Urinary bladder (tissue), 4 donors: ENCODE data around the gene LSM14B. TPM values are rescaled to one million over a fixed set of nuclear protein-coding genes. Genes with fewer than 3 reads are reported as not detected.

ENCODE experiments used
- DNase-seq: peaks from one replicate; pipeline ENCODE4 v3.0.0-alpha.2; 2015; ENCODE audit errors: extremely low spot score
- H3K27ac ChIP-seq: one replicate; pipeline ENCODE4 v1.5.1; 2013; ENCODE audit warnings: low read depth, mild to moderate bottlenecking, moderate library complexity
- H3K36me3 ChIP-seq: one replicate; pipeline ENCODE4 v1.6.1; 2013; ENCODE audit warnings: mild to moderate bottlenecking, moderate library complexity; ENCODE audit not compliant: insufficient read depth
- H3K4me1 ChIP-seq: one replicate; pipeline ENCODE4 v1.6.1; 2013; ENCODE audit warnings: mild to moderate bottlenecking, moderate library complexity; ENCODE audit not compliant: insufficient read depth
- H3K4me3 ChIP-seq: one replicate; pipeline ENCODE4 v1.5.1; 2013; ENCODE audit warnings: low read depth, low read length
- WGBS: extraction: QIAGEN DNeasy Blood & Tissue Kit; methylation state at CpG from one replicate; pipeline ENCODE4 v1.1.7; 2013; 5-methylcytosine and 5-hydroxymethylcytosine counted together
- polyA plus RNA-seq: library from polyadenylated mRNA; stranded (reverse); fragments of 200-250 nt; gene quantifications from one replicate; pipeline ENCODE4 v1.2.3, GENCODE V29; 2013
- total RNA-seq: library from RNA; depleted of rRNA; stranded (reverse); fragments of >200 nt; gene quantifications from one replicate; pipeline ENCODE4 v1.2.3, GENCODE V29; 2014
- donor health status: healthy with polysubstance abuse.
- donor health status: healthy.

LSM14B gene
- total and polyA plus RNA-seq, 2 donors = 28.5 to 42.9 TPM

DNA sequence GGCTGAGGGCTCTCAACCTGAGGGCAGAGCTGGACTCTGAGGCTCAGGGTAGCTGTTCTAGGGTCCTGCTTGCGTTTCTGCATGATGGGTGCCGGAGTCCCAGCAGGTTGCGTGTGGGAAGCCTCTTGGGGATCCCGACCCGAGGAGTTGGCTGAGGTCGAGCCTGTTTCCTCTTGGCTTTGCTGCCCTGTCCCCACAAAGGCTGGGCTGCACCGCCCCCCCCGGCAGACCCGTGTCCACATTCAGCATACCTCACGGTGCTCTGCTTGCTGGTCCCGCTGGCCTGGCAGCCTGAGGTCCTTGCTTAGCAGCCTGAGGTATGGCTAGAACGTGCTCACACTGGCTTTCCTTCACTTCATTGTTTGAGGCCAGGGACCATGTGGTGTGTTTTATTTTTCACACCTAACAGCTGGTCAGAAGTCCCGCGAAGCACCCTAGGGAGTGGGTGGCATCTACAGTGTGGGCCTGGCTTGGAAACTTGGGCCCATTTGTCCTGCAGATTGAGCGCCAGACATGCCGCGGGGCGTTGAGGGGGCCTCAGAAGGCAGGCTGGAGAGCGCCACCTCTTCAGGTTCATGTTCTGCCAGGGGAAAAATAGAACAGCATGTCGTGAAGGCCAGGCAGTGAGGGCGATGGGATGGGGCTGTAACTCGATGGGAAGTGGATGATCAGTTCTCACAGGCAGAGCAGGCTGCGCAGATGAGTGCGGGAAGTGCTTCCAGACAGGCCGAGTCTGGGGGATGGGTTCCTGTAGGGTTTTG is 9.5 kb downstream of the LSM14B start:
- no peaks in the 10 kb centered on the region for H3K4me1 ChIP-seq
- WGBS = 91% methylated on average over 25 of the region's 25 CpGs
- no peaks in the 10 kb centered on the region for H3K36me3 ChIP-seq
- no peak overlapping the region for H3K27ac ChIP-seq
- no peak overlapping the region for H3K4me3 ChIP-seq
- no peak for DNase-seq

DNA sequence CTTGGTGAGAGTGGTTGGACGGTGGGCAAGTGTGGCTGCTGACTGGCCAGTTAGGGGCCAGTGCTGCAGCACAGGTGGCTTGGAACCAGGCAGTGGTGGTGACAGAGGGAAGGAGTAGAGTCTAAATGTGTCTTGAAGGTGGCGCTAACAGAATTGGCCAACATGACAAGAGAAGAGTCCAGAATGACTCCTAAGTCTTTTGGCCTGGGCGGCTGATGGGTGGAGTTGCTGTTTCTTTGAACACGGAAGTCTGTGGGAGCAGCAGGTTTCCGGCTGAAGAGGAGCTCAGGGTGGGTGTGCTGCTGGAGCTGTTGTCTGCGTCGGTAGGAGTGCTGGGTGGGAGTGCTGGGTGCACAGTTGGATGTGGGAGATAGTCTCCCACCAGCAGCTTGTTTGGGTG is 10.1 kb downstream of the LSM14B start:
- H3K4me3 ChIP-seq = no peak overlapping the region
- WGBS = 87% methylated on average over 7 of the region's 7 CpGs

DNA sequence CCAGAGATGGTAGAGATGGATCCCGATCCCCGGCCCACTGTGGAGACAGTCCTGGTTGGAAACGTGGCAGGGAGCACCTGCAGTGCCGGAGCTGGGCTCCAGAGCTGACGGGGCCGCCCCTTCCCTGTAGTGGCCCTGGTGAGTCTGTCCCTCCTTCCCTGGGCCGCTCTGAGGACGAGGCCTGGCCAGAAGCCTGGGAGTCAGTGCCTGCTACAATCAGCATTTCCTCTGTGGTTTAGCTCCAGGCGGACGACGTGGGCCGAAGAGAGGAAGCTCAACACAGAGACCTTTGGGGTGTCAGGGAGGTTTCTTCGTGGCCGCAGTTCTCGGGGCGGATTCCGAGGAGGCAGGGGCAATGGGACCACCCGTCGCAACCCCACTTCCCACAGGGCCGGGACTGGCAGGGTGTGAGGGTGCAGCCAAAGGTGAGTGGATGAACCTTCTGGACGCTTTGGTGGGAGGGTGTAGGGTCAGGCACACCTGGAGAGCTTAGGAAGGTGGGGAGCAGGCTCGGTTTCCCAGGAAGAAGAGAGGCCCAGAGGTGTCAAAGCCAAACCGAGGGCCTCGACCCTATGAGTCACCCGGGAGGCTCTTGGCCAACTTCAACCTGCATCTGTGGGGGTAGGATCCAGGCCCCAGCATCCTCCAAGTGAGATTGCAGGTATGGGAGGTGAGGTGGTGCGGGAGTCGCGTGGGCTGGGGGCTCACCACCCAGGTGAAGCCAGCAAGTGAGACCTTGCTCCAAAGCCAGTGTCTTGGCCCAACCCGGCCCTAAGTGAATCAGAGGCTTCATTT is 11.0 kb downstream of the LSM14B start:
- Histone ChIP-seq H3K4me3 (no peak overlapping the region), H3K27ac (no peak overlapping the region), H3K36me3 (peaks cover 9% of the 10 kb centered on the region), H3K4me1 (no peaks in the 10 kb centered on the region)
- WGBS = 83% methylated on average over 29 of the region's 29 CpGs
- no peak for DNase-seq

More for the DNA sequence above, 10.1 kb downstream of the LSM14B start:
- no peak for DNase-seq
- Histone ChIP-seq H3K4me1 (no peaks in the 10 kb centered on the region), H3K36me3 (peaks cover 4% of the 10 kb centered on the region), H3K27ac (no peak overlapping the region)

DNA sequence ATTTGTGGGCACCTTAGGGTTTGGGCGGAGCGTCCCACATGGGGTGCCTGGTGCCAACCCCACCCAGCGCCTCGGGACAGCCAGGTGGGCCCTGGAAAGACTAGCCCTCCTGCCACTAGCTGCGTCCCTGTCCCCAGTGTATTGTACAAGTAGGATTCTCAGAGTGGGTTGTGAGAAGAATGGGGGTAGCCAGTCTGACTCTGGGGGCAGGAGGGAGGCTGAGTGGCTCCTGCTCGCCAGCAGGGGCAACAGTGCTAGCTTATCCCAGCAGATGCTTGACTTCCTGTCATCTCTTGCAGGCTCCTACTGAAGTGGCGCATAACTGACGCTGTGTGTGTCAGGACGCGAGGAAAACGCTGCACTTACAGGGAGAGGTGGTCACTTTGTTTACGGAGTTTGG is 11.6 kb downstream of the LSM14B start:
- H3K4me3 ChIP-seq = no peak overlapping the region
- peaks cover 9% of the 10 kb centered on the region for H3K36me3 ChIP-seq
- no peak for DNase-seq
- no peak overlapping the region for H3K27ac ChIP-seq
- WGBS = 83% methylated on average over 12 of the region's 12 CpGs
- no peaks in the 10 kb centered on the region for H3K4me1 ChIP-seq

- no peak for DNase-seq
- peaks cover 9% of the 10 kb centered on the region for H3K36me3 ChIP-seq
- no peak overlapping the region for H3K4me3 ChIP-seq
- no peaks in the 10 kb centered on the region for H3K4me1 ChIP-seq
- no peak overlapping the region for H3K27ac ChIP-seq
- 62% methylated on average over 11 of the region's 11 CpGs for WGBS
Observed at GRCh38 chr20:62134735-62135231, 12.5 kb downstream of the LSM14B start.

DNA sequence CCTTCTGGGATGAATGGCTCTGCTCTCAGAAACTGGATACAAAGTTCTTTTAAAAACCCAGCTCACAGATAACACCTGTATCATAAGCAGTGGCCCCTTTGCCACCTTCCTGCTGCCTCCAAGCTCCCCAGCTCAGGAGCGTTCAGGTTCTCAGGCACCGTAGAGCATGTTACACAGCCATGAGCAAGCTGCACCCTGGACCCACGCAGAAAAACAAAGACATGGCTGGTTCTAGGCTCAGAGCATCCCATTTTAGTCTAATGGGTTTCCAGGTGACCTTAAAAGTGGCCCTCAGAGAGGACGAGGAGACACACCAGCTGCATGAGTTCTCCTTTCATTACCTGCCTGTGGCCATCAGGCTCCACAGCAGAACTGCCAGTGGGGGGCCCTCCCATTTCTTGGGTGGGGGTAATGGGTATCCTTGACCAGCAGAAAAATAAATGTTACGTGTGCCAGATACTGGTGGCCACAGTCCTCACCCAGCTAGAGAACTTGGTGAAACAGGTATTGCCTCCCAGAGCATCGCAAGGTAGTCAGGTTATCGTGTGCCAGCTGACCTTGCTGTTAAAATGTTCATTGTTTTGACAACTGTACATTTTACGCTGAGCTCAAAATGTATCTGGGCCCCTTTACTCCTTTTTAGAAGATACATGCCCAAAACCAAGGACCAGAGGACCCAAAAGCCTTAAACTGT is 13.4 kb downstream of the LSM14B start:
- Histone ChIP-seq H3K27ac (no peak overlapping the region), H3K4me1 (no peaks in the 10 kb centered on the region), H3K36me3 (peaks cover 9% of the 10 kb centered on the region)

GRCh38 chr20:62136283-62137091 is 14.2 kb downstream of the LSM14B start:
- Histone ChIP-seq H3K4me3 (no peak overlapping the region), H3K36me3 (peaks cover 9% of the 10 kb centered on the region), H3K27ac (no peak overlapping the region), H3K4me1 (no peaks in the 10 kb centered on the region)
- no peak for DNase-seq
- WGBS = 53% methylated on average over 8 of the region's 8 CpGs

More for the DNA sequence above, 13.4 kb downstream of the LSM14B start:
- no peak overlapping the region for H3K4me3 ChIP-seq
- DNase-seq = no peak
- WGBS = 88% methylated on average over 8 of the region's 8 CpGs

DNA sequence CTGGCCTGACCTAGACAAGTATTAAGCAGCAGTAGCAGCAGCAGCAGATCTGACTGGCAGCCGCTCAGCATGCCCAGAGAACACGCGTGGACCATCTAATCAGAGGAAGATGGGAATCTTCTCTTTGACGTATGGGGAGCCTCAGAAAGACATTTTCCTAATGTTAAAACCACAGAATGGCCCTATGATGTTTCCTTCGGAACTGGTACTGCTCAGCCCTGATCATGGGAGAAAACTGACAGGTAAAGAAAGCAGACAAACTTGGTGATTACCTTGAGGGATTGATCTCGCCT is 14.8 kb downstream of the LSM14B start:
- Histone ChIP-seq H3K36me3 (peaks cover 9% of the 10 kb centered on the region), H3K4me3 (no peak overlapping the region), H3K4me1 (no peaks in the 10 kb centered on the region), H3K27ac (no peak overlapping the region)
- DNase-seq = no peak
- 70% methylated on average over 6 of the region's 6 CpGs for WGBS

DNA sequence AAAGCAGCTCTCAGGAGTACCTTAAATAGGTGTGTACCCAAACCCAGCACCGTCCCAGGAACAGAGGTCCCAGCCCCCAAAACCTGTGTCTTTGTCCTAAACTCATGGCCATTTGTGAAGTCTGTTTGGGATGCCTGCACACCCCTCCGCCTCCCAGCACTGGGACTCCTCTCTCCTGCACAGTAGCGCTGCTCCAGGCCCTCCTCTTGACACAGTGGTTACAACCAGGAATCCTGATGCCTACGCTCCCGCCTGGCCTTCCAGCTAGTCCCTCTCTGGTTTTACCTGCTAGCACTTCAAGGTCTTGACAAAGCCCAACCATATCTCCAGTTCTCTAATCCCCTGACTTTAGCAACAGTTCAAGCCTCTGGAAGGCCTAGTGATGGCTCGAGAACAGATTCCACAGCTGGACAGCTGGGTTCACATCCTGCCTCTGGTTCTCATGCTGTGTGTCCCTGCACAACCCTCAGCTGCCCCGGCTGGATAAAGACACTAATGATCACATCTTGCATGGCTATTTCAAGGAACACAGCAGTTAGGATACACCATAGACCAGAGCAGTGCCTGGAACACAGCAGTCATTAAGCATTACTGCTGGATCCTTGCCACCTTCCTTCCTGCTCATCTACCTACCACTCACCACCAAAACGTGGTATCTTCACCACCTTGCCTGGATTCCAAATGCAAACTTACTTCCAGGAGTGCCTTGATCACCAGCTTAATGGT is 15.4 kb downstream of the LSM14B start:
- no peak overlapping the region for H3K27ac ChIP-seq

GRCh38 chr20:62138204-62138543 is 15.9 kb downstream of the LSM14B start:
- Histone ChIP-seq H3K36me3 (peaks cover 9% of the 10 kb centered on the region), H3K4me1 (no peaks in the 10 kb centered on the region), H3K4me3 (no peak overlapping the region), H3K27ac (no peak overlapping the region)
- DNase-seq = no peak
- WGBS = 88% methylated on average over 11 of the region's 11 CpGs

More for the DNA sequence above, 15.4 kb downstream of the LSM14B start:
- WGBS = 78% methylated on average over 8 of the region's 8 CpGs
- H3K4me1 ChIP-seq = no peaks in the 10 kb centered on the region
- no peak for DNase-seq
- no peak overlapping the region for H3K4me3 ChIP-seq
- peaks cover 9% of the 10 kb centered on the region for H3K36me3 ChIP-seq

DNA sequence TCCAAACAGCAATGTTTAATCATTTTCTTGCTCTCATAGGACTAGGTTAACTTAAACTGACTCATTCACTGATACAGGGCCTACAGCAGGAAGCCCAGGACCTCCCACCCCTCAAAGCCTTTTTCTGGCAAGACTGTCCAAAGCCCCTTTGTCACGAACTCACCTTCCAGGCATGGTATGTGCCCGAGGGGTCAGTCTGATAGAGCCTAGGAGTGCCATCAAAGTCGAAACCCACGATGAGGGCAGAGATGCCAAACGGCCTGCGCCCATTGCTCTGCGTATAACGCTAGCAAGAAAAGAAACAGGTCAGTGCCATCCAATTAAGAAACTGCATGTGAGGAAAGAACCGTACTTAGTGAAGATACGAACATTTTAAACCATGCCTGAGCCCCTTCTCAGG is 16.6 kb downstream of the LSM14B start:
- Histone ChIP-seq H3K27ac (no peak overlapping the region), H3K36me3 (peaks cover 9% of the 10 kb centered on the region), H3K4me3 (no peak overlapping the region), H3K4me1 (no peaks in the 10 kb centered on the region)
- WGBS = 90% methylated on average over 10 of the region's 10 CpGs
- no peak for DNase-seq

DNA sequence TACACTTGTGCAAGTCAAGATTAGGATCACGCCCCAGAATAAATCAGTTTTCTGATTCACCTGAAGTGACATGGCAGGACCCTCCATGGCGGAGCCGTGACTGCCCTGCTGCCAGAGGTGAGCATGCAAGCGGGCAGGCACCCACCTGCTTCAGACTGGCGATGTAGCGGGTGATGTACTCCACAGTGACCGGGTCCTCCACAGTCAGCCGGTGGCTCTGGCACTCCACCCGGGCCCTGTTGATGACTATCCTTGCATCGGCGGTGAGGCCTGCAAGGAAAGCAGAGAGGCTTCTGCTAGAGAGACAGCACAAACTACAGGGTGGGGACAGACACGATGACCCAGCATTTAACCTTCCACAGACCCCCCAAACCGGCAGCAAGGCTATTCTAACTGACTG is 17.4 kb downstream of the LSM14B start:
- 89% methylated on average over 13 of the region's 13 CpGs for WGBS
- Histone ChIP-seq H3K4me3 (no peak overlapping the region), H3K27ac (no peak overlapping the region), H3K4me1 (no peaks in the 10 kb centered on the region), H3K36me3 (peaks cover 9% of the 10 kb centered on the region)
- DNase-seq = no peak

GRCh38 chr20:62141043-62141396 is 18.7 kb downstream of the LSM14B start:
- WGBS = 81% methylated on average over 7 of the region's 7 CpGs
- no peak overlapping the region for H3K4me3 ChIP-seq

More at GRCh38 chr20:62141043-62141396, 18.7 kb downstream of the LSM14B start:
- DNase-seq = no peak
- H3K4me1 ChIP-seq = no peaks in the 10 kb centered on the region
- peaks cover 9% of the 10 kb centered on the region for H3K36me3 ChIP-seq
- H3K27ac ChIP-seq = no peak overlapping the region
